HepG2 (cell line): Measurements from ENCODE around the gene MLLT1. TPM values are rescaled to one million over a fixed set of nuclear protein-coding genes. Genes with fewer than 3 reads are reported as not detected.

ENCODE experiments used
- ATAC-seq: fragments of 200-7000 bp; cut with Tn5 transposase; 3 replicates; pipeline ENCODE4 v1.9.1; 2020; ENCODE audit warnings: mild to moderate bottlenecking, moderate library complexity
- BruUV-seq: library from RNA; stranded (reverse); fragments of 400-500 nt; replicated peaks from 2 replicates; lab custom pipeline; 2021; lab: Mats Ljungman, UMichigan
- CTCF ChIA-PET: fragments of 300-600 bp; formaldehyde crosslinking; extraction: SDS; loops from one replicate; lab custom pipeline; 2021; ENCODE audit warnings: low total read pairs, inconsistent platforms, low intra/inter-chr PET ratio; lab: Yijun Ruan, JAX
- POLR2A ChIA-PET: fragments of 350-600 bp; sonication (Branson Sonifier 250); formaldehyde crosslinking; loops from one replicate; lab custom pipeline; 2020; ENCODE audit warnings: antibody characterized with exemption, inconsistent platforms; lab: Yijun Ruan, JAX
- DNase-seq: peaks from one replicate; pipeline ENCODE4 v3.0.0-alpha.2; 2015; ENCODE audit warnings: low spot score
- FAIRE-seq: peaks from 3 replicates; lab custom pipeline; 2011; peaks lifted over from hg19 to GRCh38; lab: Jason Lieb, UNC
- H2AFZ ChIP-seq: one replicate; pipeline ENCODE4 v1.6.1; 2011; ENCODE audit warnings: low read length, inconsistent platforms
- H3K27ac ChIP-seq: fragments of 300-600 bp; 3 replicates; pipeline ENCODE4 v1.8.0; 2011; ENCODE audit warnings: mixed run types, mild to moderate bottlenecking, mixed read lengths, low read length, inconsistent platforms; ENCODE audit not compliant: insufficient read depth; ENCODE audit errors: extremely low read length
- H3K27me3 ChIP-seq, 2 experiments: fragments of 200-600 bp in 1 of 2; 2 replicates in 1 of 2; 3 replicates in 1 of 2; pipeline versions ENCODE4 v1.6.0 to v1.8.0; 2011; ENCODE audit warnings: low read length in 2 of 2, mild to moderate bottlenecking in 2 of 2, moderate library complexity in 2 of 2, inconsistent platforms in 1 of 2; ENCODE audit not compliant: insufficient read depth in 2 of 2, control insufficient read depth in 1 of 2
- H3K36me3 ChIP-seq, 2 experiments: fragments of 200-600 bp in 1 of 2; replicated peaks in 1 of 2; 2 replicates in 1 of 2; 3 replicates in 1 of 2; pipeline versions ENCODE4 v1.5.1 to v1.8.0; 2011; ENCODE audit warnings: low read length in 2 of 2, inconsistent platforms in 1 of 2; ENCODE audit not compliant: insufficient read depth in 2 of 2, control insufficient read depth in 1 of 2
- H3K4me1 ChIP-seq: 2 replicates; pipeline ENCODE4 v1.5.1; 2012; ENCODE audit warnings: low read length, inconsistent platforms; ENCODE audit not compliant: insufficient read depth
- H3K4me2 ChIP-seq: 2 replicates; pipeline ENCODE4 v1.6.0; 2011; ENCODE audit warnings: low read depth, low read length, inconsistent platforms
- H3K4me3 ChIP-seq, 3 experiments: fragments of 200-600 bp in 1 of 3; sonication (generic), shearing (Covaris generic) in 1 of 3; replicated peaks in 1 of 3; 2 replicates each; pipeline ENCODE4 v1.5.1; 2011 to 2016; ENCODE audit warnings: low read length in 3 of 3, inconsistent platforms in 2 of 3, low read depth in 2 of 3, mild to moderate bottlenecking in 2 of 3, control low read depth in 1 of 3, mixed read lengths in 1 of 3; ENCODE audit not compliant: insufficient read depth in 1 of 3
- H3K79me2 ChIP-seq: one replicate; pipeline ENCODE4 v1.6.1; 2011; ENCODE audit warnings: low read length, inconsistent platforms; ENCODE audit not compliant: insufficient read depth
- H3K9ac ChIP-seq: 2 replicates; pipeline ENCODE4 v1.6.0; 2011; ENCODE audit warnings: mild to moderate bottlenecking, low read depth, low read length, inconsistent platforms; ENCODE audit not compliant: insufficient read depth
- H3K9me3 ChIP-seq: 2 replicates; pipeline ENCODE4 v1.5.1; 2012; ENCODE audit warnings: mild to moderate bottlenecking, low read length
- H4K20me1 ChIP-seq: 2 replicates; pipeline ENCODE4 v1.6.0; 2011; ENCODE audit warnings: inconsistent platforms, mild to moderate bottlenecking, low read length, moderate library complexity; ENCODE audit not compliant: insufficient read depth
- AGO2 ChIP-seq: fragments of 200-400 bp; formaldehyde crosslinking; optimal IDR thresholded peaks from 2 replicates; pipeline ENCODE3; 2017; ENCODE audit warnings: mild to moderate bottlenecking, low read depth, low read length, moderate library complexity
- LCORL ChIP-seq, 2 experiments: fragments of 450-650 bp in 1 of 2; sonication (generic) in 1 of 2; formaldehyde crosslinking in 1 of 2; IDR thresholded peaks; 2 replicates each; pipeline versions ENCODE4 v1.5.0 to v1.6.1; 2017 to 2020; ENCODE audit warnings: antibody characterized with exemption in 1 of 2, missing genetic modification reagents in 1 of 2
- NFE2L1 ChIP-seq: sonication (generic); formaldehyde crosslinking; IDR thresholded peaks from 2 replicates; pipeline ENCODE4 v1.4.0; 2020; ENCODE audit warnings: missing genetic modification reagents, mild to moderate bottlenecking, borderline replicate concordance
- RXRA ChIP-seq: sonication (generic); formaldehyde crosslinking; IDR thresholded peaks from 2 replicates; pipeline ENCODE4 v1.5.1; 2020; ENCODE audit warnings: missing genetic modification reagents
- THYN1 ChIP-seq: sonication (generic); formaldehyde crosslinking; IDR thresholded peaks from 2 replicates; pipeline ENCODE4 v1.8.1; 2023; ENCODE audit warnings: low read depth, mild to moderate bottlenecking, moderate library complexity, missing genetic modification reagents, borderline replicate concordance
- ZNF703 ChIP-seq: sonication (generic); formaldehyde crosslinking; IDR thresholded peaks from 2 replicates; pipeline ENCODE4 v1.5.1; 2020; ENCODE audit warnings: missing genetic modification reagents, mild to moderate bottlenecking, moderate library complexity, borderline replicate concordance
- ZNF768 ChIP-seq: sonication (generic); formaldehyde crosslinking; IDR thresholded peaks from 2 replicates; pipeline ENCODE4 v1.4.0; 2020; ENCODE audit warnings: missing genetic modification reagents
- WGBS: methylation state at CpG from one replicate; pipeline ENCODE4 v1.1.6; 2017; ENCODE audit warnings: low lambda C conversion rate; 5-methylcytosine and 5-hydroxymethylcytosine counted together
- in situ Hi-C: cut with HindIII; loops from 2 replicates; pipeline ENCODE4 v1.10.0; 2017; ENCODE audit warnings: low pct_unique_long_range_greater_than_20kb; ENCODE audit not compliant: extremely low pct_ligation_motif_present
- intact Hi-C: fragments of 100-400 bp; cut with micrococcal nuclease; formaldehyde crosslinking; loops from one replicate; pipeline ENCODE4 v1.10.0; 2022; ENCODE audit not compliant: unreplicated experiment
- polyA plus RNA-seq, 8 experiments: library from polyadenylated mRNA; depleted of rRNA in 3 of 8; stranded (reverse) in 7 of 8; unstranded in 1 of 8; fragments of >200 nt; fragmentation: Illumina TruSeq in 4 of 8; extraction: Trizol in 4 of 8; gene quantifications; 2 replicates each; pipeline versions ENCODE4 v1.2.1 to v1.2.3, GENCODE V29; 2011 to 2016; ENCODE audit warnings: low read depth in 4 of 8, missing spikeins in 1 of 8, mixed read lengths in 1 of 8; ENCODE audit not compliant: insufficient read depth in 1 of 8
- total RNA-seq, 5 experiments: library from RNA; depleted of rRNA; stranded (reverse); fragments of >200 nt; fragmentation: Illumina TruSeq; extraction: Trizol; gene quantifications; 2 replicates each; pipeline ENCODE4 v1.2.3, GENCODE V29; 2016; ENCODE audit warnings: low read depth in 1 of 5
- TF ChIP-seq, protein P1 (sequence below): sonication (generic); formaldehyde crosslinking; IDR thresholded peaks from 2 replicates; pipeline ENCODE4 v1.4.0; 2020; ENCODE audit warnings: mild to moderate bottlenecking, missing genetic modification reagents
- TF ChIP-seq, protein P2 (sequence below): sonication (generic); formaldehyde crosslinking; IDR thresholded peaks from 2 replicates; pipeline ENCODE4 v1.9.0; 2022; ENCODE audit warnings: missing genetic modification reagents, mild to moderate bottlenecking, borderline replicate concordance

Gene MLLT1
- total and polyA plus RNA-seq, 2 of the 13 experiments (the other 11 are each of a cell fraction or from before 2014, with no cell fraction given): 11.7 to 12.2 TPM

DNA sequence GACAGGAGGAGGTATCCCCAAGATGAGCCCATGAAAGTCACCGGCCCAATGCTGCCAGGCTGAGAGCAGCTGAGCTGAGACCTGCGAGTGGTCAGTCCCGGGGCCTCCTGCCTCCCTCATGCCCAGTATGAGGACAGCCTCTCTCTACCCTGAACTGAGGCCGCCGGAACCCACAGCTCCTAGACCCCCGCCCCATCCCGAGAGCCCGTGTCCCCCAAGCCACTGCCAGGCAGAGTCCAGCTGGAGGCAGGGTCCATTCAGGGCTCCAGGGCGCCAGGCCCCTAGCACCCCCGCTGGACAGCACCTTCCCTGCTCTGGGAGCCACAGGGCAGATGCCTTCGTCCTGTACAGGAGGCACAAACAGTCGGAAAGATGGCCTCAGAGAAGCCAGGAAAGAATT lies 38.7 kb downstream of the MLLT1 start:
- 72% methylated on average over 4 of the region's 12 CpGs for WGBS
- CTCF ChIA-PET: no interaction called here
- BruUV-seq: no TSS peak

DNA sequence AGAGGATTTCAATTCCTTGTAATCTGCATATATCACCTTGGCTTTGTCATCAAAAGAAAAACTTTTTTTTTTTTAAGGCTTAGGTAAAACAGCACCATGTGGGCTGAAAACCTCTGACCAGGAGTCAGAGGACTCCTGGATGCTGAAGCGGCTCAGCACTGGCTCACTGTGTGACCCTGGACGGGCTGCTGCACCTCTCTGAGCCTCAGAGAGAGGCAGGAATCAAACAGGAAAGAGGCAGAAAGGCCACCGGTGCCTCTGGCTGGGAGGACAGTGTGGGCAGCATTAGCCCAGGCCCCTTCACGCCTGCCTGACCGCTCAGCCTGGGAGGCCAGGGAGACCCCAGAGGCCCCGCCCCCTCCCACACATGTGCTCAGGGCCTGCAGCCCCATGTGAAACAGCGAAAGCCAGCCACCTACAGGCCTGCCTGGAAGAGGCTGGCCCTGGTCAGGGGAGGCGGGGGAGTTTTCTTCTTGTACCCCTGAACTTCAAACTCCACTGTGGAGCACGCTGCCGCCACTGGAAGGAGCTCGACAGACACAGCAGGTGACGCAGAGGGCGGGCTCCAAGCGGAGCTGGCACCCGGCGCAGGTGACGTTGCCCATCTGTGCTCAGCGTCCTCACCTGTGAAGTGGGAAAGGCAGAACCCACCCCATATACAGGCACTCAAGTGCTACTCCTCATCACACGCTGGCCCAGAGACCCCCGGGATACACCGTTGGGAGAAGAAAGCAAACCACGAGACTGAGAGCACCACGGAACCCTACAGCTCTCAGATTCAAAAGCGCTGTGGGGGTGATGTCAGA lies 39.7 kb downstream of the MLLT1 start:
- TF ChIP-seq, protein P1, sequence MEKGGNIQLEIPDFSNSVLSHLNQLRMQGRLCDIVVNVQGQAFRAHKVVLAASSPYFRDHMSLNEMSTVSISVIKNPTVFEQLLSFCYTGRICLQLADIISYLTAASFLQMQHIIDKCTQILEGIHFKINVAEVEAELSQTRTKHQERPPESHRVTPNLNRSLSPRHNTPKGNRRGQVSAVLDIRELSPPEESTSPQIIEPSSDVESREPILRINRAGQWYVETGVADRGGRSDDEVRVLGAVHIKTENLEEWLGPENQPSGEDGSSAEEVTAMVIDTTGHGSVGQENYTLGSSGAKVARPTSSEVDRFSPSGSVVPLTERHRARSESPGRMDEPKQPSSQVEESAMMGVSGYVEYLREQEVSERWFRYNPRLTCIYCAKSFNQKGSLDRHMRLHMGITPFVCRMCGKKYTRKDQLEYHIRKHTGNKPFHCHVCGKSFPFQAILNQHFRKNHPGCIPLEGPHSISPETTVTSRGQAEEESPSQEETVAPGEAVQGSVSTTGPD (CRISPR knock-in tag): no peak
- TF ChIP-seq ZNF703 (CRISPR knock-in tag) (no peak), THYN1 (CRISPR knock-in tag) (no peak), RXRA (CRISPR knock-in tag) (peak; percentile 13; the same call in 1 of the 2 replicates), ZNF768 (CRISPR knock-in tag) (peak; percentile 96), LCORL (IDR thresholded peaks at IDR 0.05) (no peak), LCORL (CRISPR knock-in tag; IDR thresholded peaks at IDR 0.05) (no peak), AGO2 (peak; percentile 27)
- H2AFZ ChIP-seq: no peak overlapping the region
- POLR2A ChIA-PET: no interaction called here
- H3K4me1 ChIP-seq: peaks cover 45% of the 10 kb centered on the region
- ATAC-seq: no peak
- no peak overlapping the region for H3K27ac ChIP-seq
- peaks cover 3 to 6% of the 10 kb centered on the region in 2 experiments; a peak in 2 of 5 replicates for H3K36me3 ChIP-seq
- H4K20me1 ChIP-seq: peaks cover 9% of the 10 kb centered on the region
- BruUV-seq: no TSS peak
- H3K27me3 ChIP-seq: no peaks in the 10 kb centered on the region
- CTCF ChIA-PET: no interaction called here
- FAIRE-seq: no peak
- peaks cover 54% of the 10 kb centered on the region for H3K79me2 ChIP-seq
- intact Hi-C loops (no loop called here), in situ Hi-C loops (no loop called here)
- no peak for DNase-seq
- no peak overlapping the region for H3K4me2 ChIP-seq
- H3K4me3 ChIP-seq: no peak overlapping the region
- no peaks in the 10 kb centered on the region for H3K9me3 ChIP-seq
- 96% methylated on average over 16 of the region's 24 CpGs for WGBS
- H3K9ac ChIP-seq: no peak overlapping the region

More for the DNA sequence above, 38.7 kb downstream of the MLLT1 start:
- peaks cover 50% of the 10 kb centered on the region for H3K4me1 ChIP-seq
- TF ChIP-seq NFE2L1 (CRISPR knock-in tag): no peak
- TF ChIP-seq, protein P2, sequence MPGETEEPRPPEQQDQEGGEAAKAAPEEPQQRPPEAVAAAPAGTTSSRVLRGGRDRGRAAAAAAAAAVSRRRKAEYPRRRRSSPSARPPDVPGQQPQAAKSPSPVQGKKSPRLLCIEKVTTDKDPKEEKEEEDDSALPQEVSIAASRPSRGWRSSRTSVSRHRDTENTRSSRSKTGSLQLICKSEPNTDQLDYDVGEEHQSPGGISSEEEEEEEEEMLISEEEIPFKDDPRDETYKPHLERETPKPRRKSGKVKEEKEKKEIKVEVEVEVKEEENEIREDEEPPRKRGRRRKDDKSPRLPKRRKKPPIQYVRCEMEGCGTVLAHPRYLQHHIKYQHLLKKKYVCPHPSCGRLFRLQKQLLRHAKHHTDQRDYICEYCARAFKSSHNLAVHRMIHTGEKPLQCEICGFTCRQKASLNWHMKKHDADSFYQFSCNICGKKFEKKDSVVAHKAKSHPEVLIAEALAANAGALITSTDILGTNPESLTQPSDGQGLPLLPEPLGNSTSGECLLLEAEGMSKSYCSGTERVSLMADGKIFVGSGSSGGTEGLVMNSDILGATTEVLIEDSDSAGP: 0 out of 2 replicates have a peak, but pooled peaks have one; percentile 8
- H3K36me3 ChIP-seq: peaks cover 3 to 6% of the 10 kb centered on the region in 2 experiments; a peak in 2 of 5 replicates
- FAIRE-seq (no peak), ATAC-seq (peak; percentile 25), DNase-seq (no peak)
- H3K9ac ChIP-seq: no peak overlapping the region
- POLR2A ChIA-PET: no interaction called here
- intact Hi-C loops: no loop called here
- peak overlapping the region; percentile 12 for H3K27ac ChIP-seq
- H3K27me3 ChIP-seq: no peaks in the 10 kb centered on the region
- no peaks in the 10 kb centered on the region for H3K9me3 ChIP-seq
- H3K79me2 ChIP-seq: peaks cover 57% of the 10 kb centered on the region
- H3K4me3 ChIP-seq: no peak overlapping the region
- in situ Hi-C loops: no loop called here
- peaks cover 9% of the 10 kb centered on the region for H4K20me1 ChIP-seq
- H3K4me2 ChIP-seq: no peak overlapping the region
- H2AFZ ChIP-seq: no peak overlapping the region
